Endothelial cell of umbilical vein (primary cell): ENCODE measurements around the gene INPP5B. TPM values are rescaled to one million over a fixed set of nuclear protein-coding genes. Genes with fewer than 3 reads are reported as not detected.

Experiments
- BruUV-seq: library from RNA; stranded (reverse); fragments of 400-500 nt; replicated peaks from 2 replicates; lab custom pipeline; 2021; lab: Mats Ljungman, UMichigan
- CTCF ChIA-PET: fragments of 300-600, 350-600 bp; sonication (Branson Sonifier 250); formaldehyde crosslinking; loops from one replicate; lab custom pipeline; 2021; ENCODE audit warnings: antibody characterized with exemption, inconsistent platforms; lab: Charles Lee
- POLR2A ChIA-PET: fragments of 300-600, 350-600 bp; sonication (Branson Sonifier 250); formaldehyde crosslinking; loops from one replicate; lab custom pipeline; 2021; ENCODE audit warnings: antibody characterized with exemption, inconsistent platforms; lab: Charles Lee
- DNase-seq: peaks from one replicate; pipeline ENCODE4 v3.0.0-alpha.2; 2011; ENCODE audit warnings: low read depth, low spot score
- FAIRE-seq: peaks from 2 replicates; lab custom pipeline; 2011; peaks lifted over from hg19 to GRCh38; lab: Jason Lieb, UNC
- H2AFZ ChIP-seq: 2 replicates; pipeline ENCODE4 v1.6.0; 2012; ENCODE audit warnings: low read depth, low read length, control low read depth, inconsistent platforms
- H3K27ac ChIP-seq: 2 replicates; pipeline ENCODE4 v1.5.1; 2011; ENCODE audit warnings: low read depth, mild to moderate bottlenecking, control low read depth, low read length, moderate library complexity; ENCODE audit not compliant: insufficient read depth
- H3K27me3 ChIP-seq, 2 experiments: 2 replicates each; pipeline versions ENCODE4 v1.6.0 to v1.6.1; 2011; ENCODE audit warnings: low read length in 2 of 2, mixed read lengths in 1 of 2; ENCODE audit not compliant: control insufficient read depth in 2 of 2, insufficient read depth in 2 of 2
- H3K36me3 ChIP-seq, 2 experiments: 2 replicates in 1 of 2; 3 replicates in 1 of 2; pipeline ENCODE4 v1.5.1; 2011; ENCODE audit warnings: low read length in 2 of 2, mild to moderate bottlenecking in 1 of 2, moderate library complexity in 1 of 2; ENCODE audit not compliant: control insufficient read depth in 2 of 2, insufficient read depth in 2 of 2; ENCODE audit errors: extremely low read depth in 1 of 2
- H3K4me1 ChIP-seq: 3 replicates; pipeline ENCODE4 v1.5.1; 2011; ENCODE audit warnings: mild to moderate bottlenecking, low read length; ENCODE audit not compliant: control insufficient read depth, insufficient read depth; ENCODE audit errors: extremely low read depth
- H3K4me2 ChIP-seq: 2 replicates; pipeline ENCODE4 v1.6.1; 2011; ENCODE audit warnings: low read length, control low read depth, mixed read lengths; ENCODE audit not compliant: insufficient read depth
- H3K4me3 ChIP-seq, 3 experiments: fragments of 200-600 bp in 1 of 3; sonication (generic), shearing (Covaris generic) in 1 of 3; replicated peaks in 1 of 3; 2 replicates each; pipeline ENCODE4 v1.5.1; 2011 to 2016; ENCODE audit warnings: control low read depth in 3 of 3, low read length in 3 of 3, mild to moderate bottlenecking in 2 of 3, inconsistent platforms in 1 of 3, low read depth in 1 of 3, moderate library complexity in 1 of 3; ENCODE audit not compliant: insufficient read depth in 1 of 3
- H3K79me2 ChIP-seq: 2 replicates; pipeline ENCODE4 v1.6.0; 2012; ENCODE audit warnings: low read length, inconsistent platforms; ENCODE audit not compliant: control insufficient read depth, insufficient read depth
- H3K9ac ChIP-seq: replicated peaks from 2 replicates; pipeline ENCODE3; 2011; ENCODE audit warnings: low read length, control low read depth; ENCODE audit not compliant: insufficient read depth; ENCODE audit errors: extremely low read depth
- H3K9me1 ChIP-seq: replicated peaks from 3 replicates; pipeline ENCODE4 v1.6.0; 2011; ENCODE audit warnings: mild to moderate bottlenecking, low read length; ENCODE audit not compliant: control insufficient read depth, insufficient read depth; ENCODE audit errors: extremely low read depth
- H3K9me3 ChIP-seq: replicated peaks from 2 replicates; pipeline ENCODE4 v1.5.1; 2012; ENCODE audit warnings: low read length, inconsistent platforms; ENCODE audit not compliant: control insufficient read depth, insufficient read depth
- H4K20me1 ChIP-seq: replicated peaks from 2 replicates; pipeline ENCODE3; 2011; ENCODE audit warnings: mild to moderate bottlenecking, low read length; ENCODE audit not compliant: control insufficient read depth, insufficient read depth; ENCODE audit errors: extremely low read depth
- CTCF ChIP-seq, 2 donors: IDR thresholded peaks; 1 replicate in 1 of 2; 2 replicates in 1 of 2; pipeline ENCODE4 v1.5.1; 2011; ENCODE audit warnings: low read length in 2 of 2, mild to moderate bottlenecking in 2 of 2, moderate library complexity in 2 of 2, control low read depth in 1 of 2, inconsistent platforms in 1 of 2, low read depth in 1 of 2; ENCODE audit not compliant: insufficient read depth in 1 of 2; ENCODE audit errors: extremely low read depth in 1 of 2
- EZH2 ChIP-seq: IDR thresholded peaks from 2 replicates; pipeline ENCODE4 v1.6.1; 2012; ENCODE audit warnings: borderline replicate concordance, low read depth, mild to moderate bottlenecking, moderate library complexity, low read length, inconsistent platforms; ENCODE audit not compliant: severe bottlenecking
- FOS ChIP-seq: IDR thresholded peaks from 2 replicates; pipeline ENCODE4 v1.6.1; 2011; ENCODE audit warnings: mild to moderate bottlenecking, low read length, moderate library complexity, borderline replicate concordance; ENCODE audit not compliant: insufficient read depth
- GATA2 ChIP-seq: IDR thresholded peaks from 2 replicates; pipeline ENCODE4 v1.7.0; 2011; ENCODE audit warnings: low read depth, mild to moderate bottlenecking, moderate library complexity, mixed read lengths, low read length; ENCODE audit not compliant: insufficient read length, insufficient read depth
- JUN ChIP-seq: IDR thresholded peaks from 2 replicates; pipeline ENCODE4 v1.6.1; 2011; ENCODE audit warnings: borderline replicate concordance, low read depth; ENCODE audit not compliant: insufficient read length, insufficient read depth
- MYC ChIP-seq: IDR thresholded peaks from one replicate; pipeline ENCODE4 v1.6.1; 2011; ENCODE audit warnings: mild to moderate bottlenecking, low read depth, low read length
- POLR2A ChIP-seq: IDR thresholded peaks from 2 replicates; pipeline ENCODE4 v1.6.1; 2012; ENCODE audit warnings: low read depth, mild to moderate bottlenecking, control low read depth, low read length
- POLR2AphosphoS5 ChIP-seq: IDR thresholded peaks from 2 replicates; pipeline ENCODE4 v1.6.1; 2012; ENCODE audit warnings: low read depth, mild to moderate bottlenecking, control low read depth, low read length, moderate library complexity; ENCODE audit not compliant: insufficient read depth
- dilution Hi-C: fragments of 300-500 bp; cut with MboI; formaldehyde crosslinking; loops from one replicate; pipeline ENCODE4 v1.15.0; 2019; ENCODE audit warnings: low sequenced_read_pairs; ENCODE audit not compliant: extremely low pct_ligation_motif_present
- intact Hi-C: fragments of 100-400 bp; cut with micrococcal nuclease; formaldehyde crosslinking; loops from one replicate; pipeline ENCODE4 v1.10.0; 2022
- polyA plus RNA-seq, 4 experiments: library from polyadenylated mRNA; depleted of rRNA in 3 of 4; stranded (reverse) in 3 of 4; unstranded in 1 of 4; fragments of >200 nt; gene quantifications; 2 replicates each; pipeline versions ENCODE4 v1.2.1 to v1.2.3, GENCODE V29; 2011 to 2012; ENCODE audit warnings: missing spikeins in 1 of 4
- total RNA-seq: library from RNA; stranded (reverse); gene quantifications from 2 replicates; pipeline ENCODE4 v1.2.3, GENCODE V29; 2021
- TF ChIP-seq, protein P1 (sequence below): IDR thresholded peaks from 2 replicates; pipeline ENCODE4 v1.6.1; 2011; ENCODE audit not compliant: insufficient read depth, insufficient read length

INPP5B gene
- total and polyA plus RNA-seq, 2 donors (not counting 3 experiments of a cell fraction or from before 2014, with no cell fraction given), result 7.4 to 14.7 TPM

DNA sequence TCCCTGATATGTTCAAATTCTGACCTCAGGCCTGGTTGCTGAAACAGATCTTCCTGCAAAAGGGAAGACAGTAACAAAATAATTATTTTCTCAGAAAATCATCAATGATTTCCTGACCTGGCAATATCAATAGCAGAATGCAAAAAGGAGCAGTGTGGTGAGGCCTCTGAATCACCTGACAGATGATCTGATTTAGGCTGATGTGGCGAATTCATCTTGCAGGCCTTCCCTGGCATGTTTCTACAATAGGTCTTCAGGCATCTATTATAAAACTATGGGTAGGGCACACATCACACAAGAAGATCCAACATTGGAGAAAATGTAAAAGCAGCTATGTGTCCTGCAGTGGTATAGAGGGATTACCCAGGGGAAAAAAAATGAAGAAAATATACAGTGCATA is 80.4 kb downstream of the INPP5B start:
- ChIA-PET CTCF (interaction anchor here (0.6 kb wide), 1 partner anchor 9 kb away, joined by 3 read pairs; no protein-coding TSS in a partner anchor), POLR2A (no interaction called here)
- no peaks in the 10 kb centered on the region for H3K4me1 ChIP-seq
- no peak for TF ChIP-seq CTCF (IDR thresholded peaks at IDR 0.05; ENCODE audit: extremely low read depth in 1 of 2, insufficient read depth in 1 of 2, low read depth in 1 of 2, low read length in 2 of 2)
- TF ChIP-seq FOS, result no peak
- no peak for TF ChIP-seq EZH2
- TF ChIP-seq GATA2, result no peak
- TF ChIP-seq, protein P1, sequence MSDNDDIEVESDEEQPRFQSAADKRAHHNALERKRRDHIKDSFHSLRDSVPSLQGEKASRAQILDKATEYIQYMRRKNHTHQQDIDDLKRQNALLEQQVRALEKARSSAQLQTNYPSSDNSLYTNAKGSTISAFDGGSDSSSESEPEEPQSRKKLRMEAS, result no peak
- no peak for TF ChIP-seq JUN
- TF ChIP-seq MYC, result no peak
- no peak for TF ChIP-seq POLR2AphosphoS5
- TF ChIP-seq POLR2A, result no peak
- no peaks in the 10 kb centered on the region for H4K20me1 ChIP-seq
- dilution Hi-C loops (no loop called here), intact Hi-C loops (loop anchor here (10.0 kb wide), 1 partner anchor 392 kb away; the partner anchor contains the start of gene ZC3H12A)
- H3K27me3 ChIP-seq, result no peaks in the 10 kb centered on the region
- no peak overlapping the region for H2AFZ ChIP-seq
- DNase-seq (no peak), FAIRE-seq (no peak)
- peaks cover 0 to 7% of the 10 kb centered on the region in 2 experiments for H3K36me3 ChIP-seq
- H3K79me2 ChIP-seq, result no peaks in the 10 kb centered on the region
- no peaks in the 10 kb centered on the region for H3K9me1 ChIP-seq
- H3K4me2 ChIP-seq, result no peak overlapping the region
- no peak overlapping the region for H3K4me3 ChIP-seq
- no peak overlapping the region for H3K9ac ChIP-seq
- H3K9me3 ChIP-seq, result no peaks in the 10 kb centered on the region
- no peak overlapping the region for H3K27ac ChIP-seq
- no TSS peak for BruUV-seq
